Measurements from ENCODE around the gene SF3B2. TPM values are rescaled to one million over a fixed set of nuclear protein-coding genes. Genes with fewer than 3 reads are reported as not detected.
A peak's percentile ranks its signal among the peaks of the same experiment; 100 is the strongest.

SF3B2 gene
- total RNA-seq, 6 donors from 2014 or later: 142 to 193 (median 173) TPM

DNA sequence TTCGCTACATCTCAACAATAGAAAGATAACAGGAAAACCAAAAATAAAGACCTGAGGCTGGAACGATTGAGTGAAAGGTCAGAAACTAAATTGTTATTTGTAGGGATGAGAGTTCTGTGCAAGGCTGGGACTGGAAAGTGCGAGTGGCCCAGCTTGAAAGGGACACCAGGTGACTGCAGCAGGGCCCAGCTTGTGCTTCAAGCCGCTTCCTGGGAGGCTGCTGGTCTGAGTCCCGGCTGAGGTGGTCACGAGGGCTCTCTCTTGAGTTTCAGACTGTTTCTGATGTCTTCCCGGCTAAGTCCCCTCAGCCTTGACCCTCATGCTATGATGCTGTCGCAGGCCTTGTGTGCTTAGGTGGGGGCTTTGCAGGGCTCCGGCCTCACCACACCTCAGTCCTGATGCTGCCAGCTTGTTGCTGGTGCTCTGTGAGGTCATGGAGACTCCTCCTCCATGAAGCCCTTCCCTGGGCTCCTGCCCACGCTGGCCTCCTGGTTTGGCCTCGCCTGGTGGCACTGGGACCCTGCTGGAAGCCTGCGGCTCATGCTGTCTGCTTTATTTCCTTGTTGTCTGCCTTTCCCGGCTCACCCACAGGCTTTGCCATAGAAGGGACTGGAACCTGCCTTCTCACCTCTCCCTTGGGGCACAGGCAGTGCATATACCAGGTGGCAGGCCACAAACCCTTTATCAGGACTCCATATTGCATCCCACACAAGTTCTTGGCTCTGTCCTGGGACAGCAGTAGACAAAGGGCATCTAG lies 45.9 kb upstream of the SF3B2 start:
- Histone ChIP-seq H3K4me3 (no peak overlapping the region), H3K27ac (no peak overlapping the region), H3K36me3 (peaks cover 0 to 18% (median 8%) of the 10 kb centered on the region in 4 donors), H3K27me3 (peaks cover 0 to 1% (median 0%) of the 10 kb centered on the region in 4 donors), H3K9me3 (no peaks in the 10 kb centered on the region), H3K4me1 (peaks cover 9 to 12% (median 10%) of the 10 kb centered on the region in 4 donors)
- TF ChIP-seq, protein P1, sequence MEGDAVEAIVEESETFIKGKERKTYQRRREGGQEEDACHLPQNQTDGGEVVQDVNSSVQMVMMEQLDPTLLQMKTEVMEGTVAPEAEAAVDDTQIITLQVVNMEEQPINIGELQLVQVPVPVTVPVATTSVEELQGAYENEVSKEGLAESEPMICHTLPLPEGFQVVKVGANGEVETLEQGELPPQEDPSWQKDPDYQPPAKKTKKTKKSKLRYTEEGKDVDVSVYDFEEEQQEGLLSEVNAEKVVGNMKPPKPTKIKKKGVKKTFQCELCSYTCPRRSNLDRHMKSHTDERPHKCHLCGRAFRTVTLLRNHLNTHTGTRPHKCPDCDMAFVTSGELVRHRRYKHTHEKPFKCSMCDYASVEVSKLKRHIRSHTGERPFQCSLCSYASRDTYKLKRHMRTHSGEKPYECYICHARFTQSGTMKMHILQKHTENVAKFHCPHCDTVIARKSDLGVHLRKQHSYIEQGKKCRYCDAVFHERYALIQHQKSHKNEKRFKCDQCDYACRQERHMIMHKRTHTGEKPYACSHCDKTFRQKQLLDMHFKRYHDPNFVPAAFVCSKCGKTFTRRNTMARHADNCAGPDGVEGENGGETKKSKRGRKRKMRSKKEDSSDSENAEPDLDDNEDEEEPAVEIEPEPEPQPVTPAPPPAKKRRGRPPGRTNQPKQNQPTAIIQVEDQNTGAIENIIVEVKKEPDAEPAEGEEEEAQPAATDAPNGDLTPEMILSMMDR (IDR thresholded peaks at IDR 0.05): no peak
- TF ChIP-seq POLR2A (IDR thresholded peaks at IDR 0.05) (no peak), POLR2AphosphoS5 (IDR thresholded peaks at IDR 0.05) (no peak), EP300 (IDR thresholded peaks at IDR 0.05) (no peak)
- DNase-seq (no peak), ATAC-seq (ENCODE audit: low FRiP score in 2 of 2) (no peak)
- 86 to 90% methylated on average over 9 to 10 of the region's 13 CpGs for WGBS, 2 donors

DNA sequence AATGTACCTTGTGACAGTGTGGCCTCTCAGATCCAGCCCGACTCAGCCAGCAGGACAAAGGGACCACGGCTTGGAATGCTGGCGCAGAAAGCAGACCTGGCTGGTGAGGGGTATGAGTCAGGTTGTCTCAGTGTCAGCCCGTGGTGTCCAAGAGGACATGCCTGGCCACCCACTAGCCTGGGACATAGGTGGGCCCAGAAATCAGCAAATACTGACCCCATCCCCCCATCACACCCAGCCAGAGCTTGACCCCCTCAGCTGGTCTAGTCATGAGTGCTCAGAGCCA lies 45.3 kb upstream of the SF3B2 start:
- TF ChIP-seq, protein P1 (IDR thresholded peaks at IDR 0.05): no peak
- TF ChIP-seq EP300 (IDR thresholded peaks at IDR 0.05) (no peak), POLR2A (IDR thresholded peaks at IDR 0.05) (no peak), POLR2AphosphoS5 (IDR thresholded peaks at IDR 0.05) (no peak)
- no peak overlapping the region for H3K27ac ChIP-seq
- 77% methylated on average over 4 of the region's 4 CpGs; no CpG with 5 or more reads in 1 of the 2 donors for WGBS, 2 donors

DNA sequence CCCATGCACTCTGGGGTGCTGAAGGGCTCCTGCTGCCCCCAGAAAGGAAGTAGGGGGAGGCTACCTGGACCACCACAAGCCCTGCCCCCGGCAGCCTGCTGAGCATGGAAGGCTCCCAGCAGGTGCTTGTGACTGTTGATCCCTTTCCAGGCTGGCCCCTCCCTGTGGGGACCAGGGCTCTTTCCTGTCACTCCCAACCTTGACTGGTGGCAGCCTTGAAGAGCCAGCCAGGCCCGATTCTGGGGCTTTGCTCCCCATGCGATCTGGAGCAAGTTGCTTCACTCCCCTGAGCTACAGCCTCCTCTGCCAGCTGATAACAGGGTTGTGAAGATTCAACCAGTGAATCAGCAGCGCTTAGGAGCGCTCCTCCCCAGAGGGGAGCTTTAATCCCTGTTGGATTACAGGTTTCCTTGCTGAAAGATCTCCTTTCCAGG lies 44.9 kb upstream of the SF3B2 start:
- Histone ChIP-seq H3K27ac (peak overlapping the region in 1 of 4 donors; percentile 38), H3K4me3 (no peak overlapping the region), H3K27me3 (peaks cover 0 to 10% (median 4%) of the 10 kb centered on the region in 4 donors), H3K36me3 (peaks cover 0 to 18% (median 8%) of the 10 kb centered on the region in 4 donors), H3K9me3 (no peaks in the 10 kb centered on the region), H3K4me1 (peaks cover 16 to 19% (median 17%) of the 10 kb centered on the region in 4 donors)
- 45 to 47% methylated on average over 4 to 5 of the region's 5 CpGs for WGBS, 2 donors
- TF ChIP-seq POLR2A (IDR thresholded peaks at IDR 0.05): no peak
- TF ChIP-seq POLR2AphosphoS5 (IDR thresholded peaks at IDR 0.05): no peak
- no peak for TF ChIP-seq EP300 (IDR thresholded peaks at IDR 0.05)
- TF ChIP-seq, protein P1 (IDR thresholded peaks at IDR 0.05): no peak
- no peak for ATAC-seq (ENCODE audit: low FRiP score in 2 of 2)
- DNase-seq: no peak

More for the DNA sequence above, 45.3 kb upstream of the SF3B2 start:
- Histone ChIP-seq H3K9me3 (no peaks in the 10 kb centered on the region), H3K4me1 (peaks cover 12 to 16% (median 13%) of the 10 kb centered on the region in 4 donors), H3K27me3 (peaks cover 0 to 7% (median 2%) of the 10 kb centered on the region in 4 donors), H3K36me3 (peaks cover 0 to 18% (median 8%) of the 10 kb centered on the region in 4 donors), H3K4me3 (no peak overlapping the region)
- no peak for DNase-seq
- ATAC-seq (ENCODE audit: low FRiP score in 2 of 2): no peak

DNA sequence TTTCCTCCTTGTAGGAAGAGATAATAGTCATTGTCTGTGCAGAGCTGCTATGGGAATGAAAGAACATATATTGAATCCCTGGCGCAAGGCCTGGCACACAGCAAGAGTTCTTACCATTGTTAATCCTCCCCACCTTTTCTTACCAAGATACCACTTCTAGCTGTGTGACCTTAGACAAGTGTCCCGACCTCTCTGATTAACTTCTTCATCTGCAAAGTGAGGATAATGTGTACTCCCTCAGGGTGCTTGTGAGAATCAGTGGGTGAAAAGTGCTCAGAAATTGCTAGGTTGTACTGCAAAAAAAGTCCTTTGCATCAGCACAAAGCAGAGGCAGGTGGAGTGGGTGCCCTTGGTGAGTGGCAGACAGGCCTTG lies 44.1 kb upstream of the SF3B2 start:
- Histone ChIP-seq H3K4me1 (peaks cover 13 to 22% (median 16%) of the 10 kb centered on the region in 4 donors), H3K4me3 (no peak overlapping the region), H3K27ac (no peak overlapping the region), H3K9me3 (no peaks in the 10 kb centered on the region), H3K27me3 (peaks cover 0 to 12% (median 5%) of the 10 kb centered on the region in 4 donors), H3K36me3 (peaks cover 0 to 18% (median 8%) of the 10 kb centered on the region in 4 donors)
- WGBS, 2 donors: 89 to 94% methylated on average over 2 of the region's 2 CpGs
- ATAC-seq (ENCODE audit: low FRiP score in 2 of 2) (no peak), DNase-seq (no peak)
- TF ChIP-seq EP300 (IDR thresholded peaks at IDR 0.05) (no peak), POLR2AphosphoS5 (IDR thresholded peaks at IDR 0.05) (no peak), POLR2A (IDR thresholded peaks at IDR 0.05) (no peak)
- TF ChIP-seq, protein P1 (IDR thresholded peaks at IDR 0.05): no peak

Measured in upper lobe of left lung (tissue), 6 donors.